Loucy (cell line): Measurements from ENCODE around the gene TPD52L1.

Source experiments
- H2AFZ ChIP-seq: fragments of 200-600 bp; sonication (generic); 2 replicates; pipeline ENCODE4 v1.6.0; 2016; ENCODE audit warnings: antibody characterized with exemption, mild to moderate bottlenecking, low read length, moderate library complexity
- H3F3A ChIP-seq: fragments of 200-600 bp; 2 replicates; pipeline ENCODE4 v1.6.0; 2016; ENCODE audit warnings: antibody characterized with exemption, low read depth, mild to moderate bottlenecking
- H3K27me3 ChIP-seq: fragments of 200-600 bp; sonication (generic); 2 replicates; pipeline ENCODE4 v1.6.1; 2014; ENCODE audit warnings: low read length, mild to moderate bottlenecking; ENCODE audit not compliant: insufficient read depth, poor library complexity, severe bottlenecking
- H3K36me3 ChIP-seq: fragments of 200-600 bp; sonication (generic); 2 replicates; pipeline ENCODE4 v1.6.1; 2016; ENCODE audit warnings: low read length; ENCODE audit not compliant: insufficient read depth
- H3K4me1 ChIP-seq: fragments of 200-600 bp; sonication (generic); 2 replicates; pipeline ENCODE4 v1.5.1; 2014; ENCODE audit warnings: low read length, mild to moderate bottlenecking; ENCODE audit not compliant: insufficient read depth, poor library complexity, severe bottlenecking
- H3K4me2 ChIP-seq: fragments of 200-600 bp; sonication (generic); 2 replicates; pipeline ENCODE4 v1.6.0; 2014; ENCODE audit warnings: antibody characterized with exemption, low read length, low read depth, mild to moderate bottlenecking; ENCODE audit not compliant: poor library complexity, severe bottlenecking
- H3K4me3 ChIP-seq: fragments of 200-600 bp; sonication (generic); 2 replicates; pipeline ENCODE4 v1.5.1; 2014; ENCODE audit warnings: low read length, mild to moderate bottlenecking, mixed read lengths; ENCODE audit not compliant: poor library complexity, severe bottlenecking
- H3K79me2 ChIP-seq: fragments of 200-600 bp; sonication (generic); 2 replicates; pipeline ENCODE4 v1.6.1; 2014; ENCODE audit warnings: low read length; ENCODE audit not compliant: insufficient read depth
- H3K9ac ChIP-seq: fragments of 200-600 bp; sonication (generic); 2 replicates; pipeline ENCODE4 v1.6.0; 2014; ENCODE audit warnings: mild to moderate bottlenecking, low read depth, low read length, moderate library complexity; ENCODE audit not compliant: poor library complexity, severe bottlenecking
- H3K9me2 ChIP-seq: fragments of 200-600 bp; sonication (generic); replicated peaks from 2 replicates; pipeline ENCODE4 v1.6.1; 2016; ENCODE audit warnings: low read depth, low read length, mixed read lengths
- H3K9me3 ChIP-seq: fragments of 200-600 bp; sonication (generic); 2 replicates; pipeline ENCODE4 v1.6.1; 2014; ENCODE audit warnings: mild to moderate bottlenecking, antibody characterized with exemption, low read length, low read depth; ENCODE audit not compliant: insufficient read depth
- H4K20me1 ChIP-seq: fragments of 200-600 bp; sonication (generic); 2 replicates; pipeline ENCODE4 v1.6.0; 2014; ENCODE audit warnings: antibody characterized with exemption, low read length, mild to moderate bottlenecking; ENCODE audit not compliant: insufficient read depth, poor library complexity, severe bottlenecking
- CTCF ChIP-seq: fragments of 200-600 bp; sonication (generic); conservative IDR thresholded peaks from 2 replicates; pipeline ENCODE4 v1.5.1; 2014; ENCODE audit warnings: mild to moderate bottlenecking, antibody characterized with exemption, low read length
- EZH2phosphoT487 ChIP-seq: fragments of 200-600 bp; IDR thresholded peaks from 2 replicates; pipeline ENCODE4 v1.6.1; 2018; ENCODE audit warnings: antibody characterized with exemption, mild to moderate bottlenecking, moderate library complexity, borderline replicate concordance

TPD52L1 gene

GRCh38 chr6:125307964-125308615 lies 154.5 kb downstream of the TPD52L1 start:
- Histone ChIP-seq H3K4me2 (no peak overlapping the region), H4K20me1 (no peaks in the 10 kb centered on the region), H3K9me3 (no peaks in the 10 kb centered on the region), H3F3A (no peaks in the 10 kb centered on the region), H3K4me1 (no peaks in the 10 kb centered on the region), H3K79me2 (no peaks in the 10 kb centered on the region), H3K36me3 (no peaks in the 10 kb centered on the region), H3K4me3 (no peak overlapping the region), H3K27me3 (peaks cover 66% of the 10 kb centered on the region), H3K9ac (no peak overlapping the region), H3K9me2 (no peaks in the 10 kb centered on the region), H2AFZ (no peak overlapping the region)
- TF ChIP-seq CTCF (no peak), EZH2phosphoT487 (peak; percentile 79)

GRCh38 chr6:125310994-125311649 lies 157.5 kb downstream of the TPD52L1 start:
- TF ChIP-seq CTCF (peak; percentile 82), EZH2phosphoT487 (no peak)
- Histone ChIP-seq H3K27me3 (peaks cover 39% of the 10 kb centered on the region), H3K79me2 (no peaks in the 10 kb centered on the region), H3K36me3 (no peaks in the 10 kb centered on the region), H3K4me3 (no peak overlapping the region), H2AFZ (no peak overlapping the region), H4K20me1 (no peaks in the 10 kb centered on the region), H3K9me3 (no peaks in the 10 kb centered on the region), H3K4me2 (no peak overlapping the region), H3K9me2 (no peaks in the 10 kb centered on the region), H3K4me1 (no peaks in the 10 kb centered on the region), H3K9ac (no peak overlapping the region), H3F3A (no peaks in the 10 kb centered on the region)

GRCh38 chr6:125312478-125312877 lies 158.9 kb downstream of the TPD52L1 start:
- no peak for TF ChIP-seq CTCF
- TF ChIP-seq EZH2phosphoT487: no peak
- Histone ChIP-seq H3K9ac (no peak overlapping the region), H3K4me1 (no peaks in the 10 kb centered on the region), H3K4me2 (no peak overlapping the region), H3K27me3 (peaks cover 26% of the 10 kb centered on the region), H3K36me3 (no peaks in the 10 kb centered on the region), H3K9me2 (no peaks in the 10 kb centered on the region), H2AFZ (no peak overlapping the region), H3K4me3 (no peak overlapping the region), H4K20me1 (no peaks in the 10 kb centered on the region), H3F3A (no peaks in the 10 kb centered on the region), H3K9me3 (no peaks in the 10 kb centered on the region), H3K79me2 (no peaks in the 10 kb centered on the region)
